HG03064 (cell line): ENCODE data around the gene STX4.
A peak's percentile ranks its signal among the peaks of the same experiment; 100 is the strongest.

Experiments
- ATAC-seq: cut with Tn5 transposase; IDR thresholded peaks from one replicate; pipeline ENCODE4 v1.9.1; 2021; ENCODE audit warnings: low read depth; ENCODE audit not compliant: unreplicated experiment

The STX4 gene

GRCh38 chr16:31032736-31033708, at the start of gene STX4:
Gene STX4, plus strand, starts transcription at chr16:31033558. Its CDS starts 248 bp downstream, at chr16:31033806.
- ATAC-seq: peak; percentile 53

- ATAC-seq: no peak
Measured at GRCh38 chr16:30983898-30984610, 49.3 kb upstream of the STX4 start.

GRCh38 chr16:30984669-30985400, 48.5 kb upstream of the STX4 start, which contains the start of gene HSD3B7:
Gene HSD3B7, plus strand, starts transcription at chr16:30985207. Its CDS starts 452 bp downstream, at chr16:30985659.
- ATAC-seq: no peak

GRCh38 chr16:30985401-30986128, 47.8 kb upstream of the STX4 start:
- ATAC-seq: no peak

GRCh38 chr16:30986129-30986991, 47.0 kb upstream of the STX4 start:
- no peak for ATAC-seq

GRCh38 chr16:30987581-30988190, 45.7 kb upstream of the STX4 start:
- ATAC-seq: no peak

GRCh38 chr16:30989469-30990047, 43.8 kb upstream of the STX4 start:
- ATAC-seq: no peak

- ATAC-seq: no peak
Measured at GRCh38 chr16:30990105-30990504, 43.3 kb upstream of the STX4 start.

- no peak for ATAC-seq
Measured at GRCh38 chr16:30991052-30991451, 42.3 kb upstream of the STX4 start.

GRCh38 chr16:30992276-30992780, 41.0 kb upstream of the STX4 start:
- ATAC-seq: no peak

- no peak for ATAC-seq
Measured at GRCh38 chr16:30992931-30993816, 40.2 kb upstream of the STX4 start.

- no peak for ATAC-seq
Measured at GRCh38 chr16:30995927-30996323, 37.4 kb upstream of the STX4 start.

- no peak for ATAC-seq
Measured at GRCh38 chr16:30996324-30996984, 36.9 kb upstream of the STX4 start.

- ATAC-seq: peak; percentile 69
Measured at GRCh38 chr16:30996985-30997724, 36.2 kb upstream of the STX4 start.

- ATAC-seq: no peak
Measured at GRCh38 chr16:30997725-30998711, 35.3 kb upstream of the STX4 start.
